ENCODE measurements around the gene PHF21B. TPM values are rescaled to one million over a fixed set of nuclear protein-coding genes. Genes with fewer than 3 reads are reported as not detected.

The PHF21B gene
- total RNA-seq, 1 donor from 2014 or later, result 4.6 TPM

DNA sequence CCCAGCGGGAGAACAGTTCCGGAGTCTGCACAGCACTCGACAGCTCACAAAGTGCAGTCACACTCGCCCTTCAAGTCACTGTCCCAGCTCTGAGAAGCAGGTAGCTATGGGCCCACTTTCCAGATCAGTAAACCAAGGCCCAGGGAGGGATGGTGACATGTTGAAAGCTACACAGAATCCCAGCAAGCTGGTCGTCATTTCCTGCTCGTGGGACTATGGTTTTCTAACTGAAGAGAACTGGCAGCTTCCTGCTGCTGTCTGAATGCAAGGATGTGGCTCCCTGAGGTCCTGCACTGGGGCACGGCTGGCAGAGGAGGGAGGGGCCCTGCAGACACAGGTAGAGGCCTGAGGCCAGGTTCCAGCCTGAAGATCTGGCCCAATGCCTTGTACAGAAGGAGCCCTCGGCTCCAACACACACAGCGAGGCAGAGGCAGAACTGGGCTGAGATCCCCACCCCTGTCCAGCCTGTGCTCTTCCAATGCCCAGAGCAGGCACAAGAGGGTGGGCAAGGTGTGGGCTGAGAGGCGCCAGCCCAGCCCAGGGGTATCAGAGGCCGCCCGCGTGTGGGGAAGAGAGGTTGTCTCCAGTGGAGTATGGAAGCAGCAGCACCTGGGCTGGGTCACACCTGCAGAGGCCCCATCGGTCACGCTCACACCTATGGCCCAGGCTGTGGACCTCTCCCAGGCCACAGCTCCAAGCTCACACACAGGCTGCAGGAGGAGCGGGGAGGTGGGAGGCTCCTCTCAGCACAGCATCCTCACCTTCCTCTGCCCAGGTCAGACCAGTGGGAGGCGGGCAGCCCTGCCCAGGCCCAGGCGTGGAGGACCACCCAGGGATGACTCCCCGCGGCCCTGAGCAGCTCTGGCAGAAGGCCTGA lies 119.2 kb downstream of the PHF21B start:
- Mint-ChIP-seq H3K27ac (ENCODE audit: unreplicated experiment) (no peak overlapping the region), H3K36me3 (ENCODE audit: low read depth, unreplicated experiment) (no peaks in the 10 kb centered on the region), H3K4me1 (ENCODE audit: unreplicated experiment) (no peaks in the 10 kb centered on the region), H3K27me3 (ENCODE audit: unreplicated experiment) (peaks cover 4% of the 10 kb centered on the region), H3K4me3 (ENCODE audit: unreplicated experiment) (no peak overlapping the region), H3K9me3 (ENCODE audit: unreplicated experiment) (no peaks in the 10 kb centered on the region)
- TF ChIP-seq, protein P1, sequence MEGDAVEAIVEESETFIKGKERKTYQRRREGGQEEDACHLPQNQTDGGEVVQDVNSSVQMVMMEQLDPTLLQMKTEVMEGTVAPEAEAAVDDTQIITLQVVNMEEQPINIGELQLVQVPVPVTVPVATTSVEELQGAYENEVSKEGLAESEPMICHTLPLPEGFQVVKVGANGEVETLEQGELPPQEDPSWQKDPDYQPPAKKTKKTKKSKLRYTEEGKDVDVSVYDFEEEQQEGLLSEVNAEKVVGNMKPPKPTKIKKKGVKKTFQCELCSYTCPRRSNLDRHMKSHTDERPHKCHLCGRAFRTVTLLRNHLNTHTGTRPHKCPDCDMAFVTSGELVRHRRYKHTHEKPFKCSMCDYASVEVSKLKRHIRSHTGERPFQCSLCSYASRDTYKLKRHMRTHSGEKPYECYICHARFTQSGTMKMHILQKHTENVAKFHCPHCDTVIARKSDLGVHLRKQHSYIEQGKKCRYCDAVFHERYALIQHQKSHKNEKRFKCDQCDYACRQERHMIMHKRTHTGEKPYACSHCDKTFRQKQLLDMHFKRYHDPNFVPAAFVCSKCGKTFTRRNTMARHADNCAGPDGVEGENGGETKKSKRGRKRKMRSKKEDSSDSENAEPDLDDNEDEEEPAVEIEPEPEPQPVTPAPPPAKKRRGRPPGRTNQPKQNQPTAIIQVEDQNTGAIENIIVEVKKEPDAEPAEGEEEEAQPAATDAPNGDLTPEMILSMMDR (IDR thresholded peaks at IDR 0.05; ENCODE audit: unreplicated experiment), result no peak
- DNase-seq (ENCODE audit: low spot score), result no peak

DNA sequence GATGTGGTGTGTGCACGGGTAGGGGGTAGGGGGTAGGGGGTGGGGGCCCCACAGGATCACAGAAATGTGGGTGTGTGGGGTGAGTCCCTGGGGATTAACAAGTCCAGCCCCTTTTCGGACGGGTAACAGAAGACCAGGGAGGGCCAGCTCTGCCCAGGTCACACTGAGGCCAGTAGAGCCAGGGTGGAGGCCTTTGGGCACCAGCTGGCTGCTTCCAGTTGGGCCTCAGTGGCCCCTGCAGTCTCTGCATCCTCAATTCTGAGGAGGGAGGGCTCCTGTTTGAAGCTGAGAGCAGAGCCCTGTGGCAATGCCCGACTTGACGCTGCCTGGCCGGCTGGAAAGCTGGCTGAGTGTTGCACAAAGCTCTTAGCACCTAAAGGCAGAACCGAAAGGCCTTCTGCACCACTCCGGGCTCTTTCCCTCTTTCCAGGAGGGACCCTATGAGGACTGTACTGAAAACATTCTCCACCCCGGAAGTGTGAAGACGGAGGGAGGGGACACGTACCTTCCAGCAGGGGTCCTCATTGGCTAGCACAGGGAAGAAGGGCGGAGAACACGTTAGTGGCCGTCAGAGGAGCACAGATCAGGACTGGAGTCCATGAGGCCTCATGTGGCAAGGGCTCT lies 120.4 kb downstream of the PHF21B start:
- H3K4me3 Mint-ChIP-seq (ENCODE audit: unreplicated experiment), result no peak overlapping the region
- DNase-seq (ENCODE audit: low spot score), result no peak
- no peaks in the 10 kb centered on the region for H3K4me1 Mint-ChIP-seq (ENCODE audit: unreplicated experiment)
- peaks cover 4% of the 10 kb centered on the region for H3K27me3 Mint-ChIP-seq (ENCODE audit: unreplicated experiment)
- no peak overlapping the region for H3K27ac Mint-ChIP-seq (ENCODE audit: unreplicated experiment)
- H3K9me3 Mint-ChIP-seq (ENCODE audit: unreplicated experiment), result no peaks in the 10 kb centered on the region
- TF ChIP-seq, protein P1 (IDR thresholded peaks at IDR 0.05; ENCODE audit: unreplicated experiment), result no peak
- no peaks in the 10 kb centered on the region for H3K36me3 Mint-ChIP-seq (ENCODE audit: low read depth, unreplicated experiment)

DNA sequence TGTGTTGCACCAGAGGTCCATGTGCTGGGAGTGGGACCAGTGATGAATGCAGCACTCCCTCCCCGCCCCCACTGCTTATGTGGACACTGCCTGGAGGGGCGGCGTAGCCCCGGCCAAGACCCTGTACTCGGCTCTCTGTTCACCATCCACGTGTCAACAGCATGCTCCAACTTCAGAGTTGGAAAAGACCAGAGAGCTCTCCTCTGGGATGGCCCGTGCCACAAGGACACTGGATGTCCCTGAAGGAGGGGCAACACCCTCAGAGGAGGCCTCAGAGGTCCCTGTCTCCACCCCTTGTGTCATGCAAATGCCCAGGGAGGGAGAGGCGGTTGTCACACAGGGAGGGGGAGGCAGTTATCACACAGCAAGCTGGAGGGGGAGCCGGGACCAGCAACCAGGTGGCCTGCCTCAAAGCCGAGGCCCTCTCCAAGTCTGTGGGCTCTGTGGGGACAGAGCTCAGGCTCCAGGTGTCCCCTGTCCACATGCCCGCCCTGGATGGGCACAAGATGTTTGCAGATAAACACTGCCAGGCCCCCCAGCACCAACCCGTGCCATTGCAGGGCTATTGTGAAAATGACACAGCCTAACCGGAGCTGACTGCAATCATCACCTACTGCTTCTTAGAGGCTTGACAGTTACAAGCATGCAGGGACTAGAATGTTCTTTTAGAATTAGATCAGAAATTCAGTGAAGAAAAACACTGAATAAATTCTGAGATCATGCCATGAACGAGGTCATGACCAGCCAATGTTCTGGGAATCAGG lies 121.1 kb downstream of the PHF21B start:
- TF ChIP-seq, protein P1 (IDR thresholded peaks at IDR 0.05; ENCODE audit: unreplicated experiment), result no peak
- Mint-ChIP-seq H3K4me1 (ENCODE audit: unreplicated experiment) (no peaks in the 10 kb centered on the region), H3K36me3 (ENCODE audit: low read depth, unreplicated experiment) (no peaks in the 10 kb centered on the region), H3K9me3 (ENCODE audit: unreplicated experiment) (no peaks in the 10 kb centered on the region), H3K27ac (ENCODE audit: unreplicated experiment) (no peak overlapping the region), H3K4me3 (ENCODE audit: unreplicated experiment) (no peak overlapping the region), H3K27me3 (ENCODE audit: unreplicated experiment) (peaks cover 4% of the 10 kb centered on the region)
- DNase-seq (ENCODE audit: low spot score), result no peak

DNA sequence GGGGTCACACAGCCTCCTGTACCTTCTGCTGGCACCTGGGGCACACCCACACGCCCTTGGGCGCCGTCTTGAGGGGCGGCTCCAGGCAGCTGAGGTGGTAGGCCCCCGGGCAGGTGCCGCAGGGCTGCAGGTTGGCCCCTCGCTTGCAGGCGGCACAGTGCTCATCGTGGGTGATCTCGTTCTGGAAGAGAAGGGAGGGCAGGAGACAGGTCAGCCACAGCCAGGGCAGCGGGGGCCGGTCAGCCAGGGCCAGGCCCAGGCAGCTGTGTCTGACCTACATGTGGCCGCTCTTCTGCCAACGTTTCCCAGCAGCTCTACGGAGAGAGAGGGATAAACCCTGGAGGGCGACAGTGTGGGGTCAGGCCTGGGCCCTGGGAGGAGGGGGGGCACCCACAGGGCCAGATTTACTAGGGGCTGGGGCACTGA lies 121.9 kb downstream of the PHF21B start:
- no peaks in the 10 kb centered on the region for H3K4me1 Mint-ChIP-seq (ENCODE audit: unreplicated experiment)
- TF ChIP-seq, protein P1 (IDR thresholded peaks at IDR 0.05; ENCODE audit: unreplicated experiment), result no peak
- H3K27ac Mint-ChIP-seq (ENCODE audit: unreplicated experiment), result no peak overlapping the region
- DNase-seq (ENCODE audit: low spot score), result no peak
- H3K9me3 Mint-ChIP-seq (ENCODE audit: unreplicated experiment), result no peaks in the 10 kb centered on the region
- no peaks in the 10 kb centered on the region for H3K36me3 Mint-ChIP-seq (ENCODE audit: low read depth, unreplicated experiment)
- peaks cover 4% of the 10 kb centered on the region for H3K27me3 Mint-ChIP-seq (ENCODE audit: unreplicated experiment)
- H3K4me3 Mint-ChIP-seq (ENCODE audit: unreplicated experiment), result no peak overlapping the region

Measured in endothelial cell (in vitro differentiated cells).